H9 (cell line): ENCODE results near the gene MIGA2. TPM values are rescaled to one million over a fixed set of nuclear protein-coding genes. Genes with fewer than 3 reads are reported as not detected.
A peak's percentile ranks its signal among the peaks of the same experiment; 100 is the strongest.

ENCODE experiments used
- DNase-seq: peaks from one replicate; pipeline ENCODE4 v3.0.0-alpha.2; 2017
- H2AFZ ChIP-seq: one replicate; pipeline ENCODE4 v1.6.1; 2013; ENCODE audit warnings: mild to moderate bottlenecking, low read length, control low read depth, moderate library complexity
- H2AK5ac ChIP-seq: 2 replicates; pipeline ENCODE4 v1.6.1; 2013; ENCODE audit warnings: low read length, control low read depth, mixed read lengths; ENCODE audit not compliant: insufficient read length
- H2BK120ac ChIP-seq: one replicate; pipeline ENCODE4 v1.6.1; 2013; ENCODE audit warnings: low read depth, mild to moderate bottlenecking, low read length, control low read depth, inconsistent platforms; ENCODE audit not compliant: poor library complexity, severe bottlenecking
- H2BK12ac ChIP-seq: 2 replicates; pipeline ENCODE4 v1.6.1; 2013; ENCODE audit warnings: low read length, control low read depth, mixed read lengths, low read depth; ENCODE audit not compliant: insufficient read length
- H2BK15ac ChIP-seq: 2 replicates; pipeline ENCODE4 v1.6.1; 2013; ENCODE audit warnings: low read depth, low read length, control low read depth
- H2BK20ac ChIP-seq: one replicate; pipeline ENCODE4 v1.6.1; 2013; ENCODE audit warnings: low read depth, mild to moderate bottlenecking, low read length, control low read depth, inconsistent platforms; ENCODE audit not compliant: poor library complexity, severe bottlenecking
- H2BK5ac ChIP-seq: 2 replicates; pipeline ENCODE4 v1.6.1; 2013; ENCODE audit warnings: low read length, control low read depth, mixed read lengths; ENCODE audit not compliant: insufficient read length
- H3K14ac ChIP-seq: 2 replicates; pipeline ENCODE4 v1.6.1; 2013; ENCODE audit warnings: low read length, control low read depth; ENCODE audit not compliant: insufficient read depth
- H3K18ac ChIP-seq: 2 replicates; pipeline ENCODE4 v1.6.1; 2013; ENCODE audit warnings: low read depth, mild to moderate bottlenecking, mixed read lengths, low read length, control low read depth; ENCODE audit not compliant: insufficient read length
- H3K23ac ChIP-seq: 2 replicates; pipeline ENCODE4 v1.6.1; 2013; ENCODE audit warnings: low read length, control low read depth, mixed read lengths, low read depth; ENCODE audit not compliant: insufficient read length
- H3K23me2 ChIP-seq: 2 replicates; pipeline ENCODE4 v1.6.1; 2013; ENCODE audit warnings: low read depth, mild to moderate bottlenecking, mixed read lengths, low read length, control low read depth; ENCODE audit not compliant: insufficient read length, poor library complexity, severe bottlenecking
- H3K27ac ChIP-seq: 2 replicates; pipeline ENCODE4 v1.5.1; 2013; ENCODE audit warnings: low read length, control low read depth, mixed read lengths, low read depth; ENCODE audit not compliant: insufficient read length
- H3K27me3 ChIP-seq: 2 replicates; pipeline ENCODE4 v1.6.1; 2013; ENCODE audit warnings: low read length, control low read depth, inconsistent platforms; ENCODE audit not compliant: insufficient read depth
- H3K4ac ChIP-seq: 2 replicates; pipeline ENCODE4 v1.6.1; 2013; ENCODE audit warnings: low read depth, mild to moderate bottlenecking, control low read depth, inconsistent platforms, low read length, moderate library complexity
- H3K4me1 ChIP-seq: 2 replicates; pipeline ENCODE4 v1.6.1; 2013; ENCODE audit warnings: low read length, control low read depth, inconsistent platforms; ENCODE audit not compliant: insufficient read depth
- H3K4me2 ChIP-seq: 2 replicates; pipeline ENCODE4 v1.6.1; 2013; ENCODE audit warnings: low read length, control low read depth, mixed read lengths; ENCODE audit not compliant: insufficient read length, insufficient read depth
- H3K56ac ChIP-seq: 2 replicates; pipeline ENCODE4 v1.6.1; 2013; ENCODE audit warnings: low read depth, mild to moderate bottlenecking, mixed read lengths, low read length, control low read depth; ENCODE audit not compliant: insufficient read length
- H3K79me1 ChIP-seq: 2 replicates; pipeline ENCODE4 v1.6.1; 2013; ENCODE audit warnings: low read depth, mild to moderate bottlenecking, moderate library complexity, low read length, control low read depth, inconsistent platforms; ENCODE audit not compliant: insufficient read depth, poor library complexity, severe bottlenecking
- H3K79me2 ChIP-seq: 2 replicates; pipeline ENCODE4 v1.6.1; 2013; ENCODE audit warnings: low read length, control low read depth, inconsistent platforms; ENCODE audit not compliant: insufficient read depth
- H3K9ac ChIP-seq: 2 replicates; pipeline ENCODE4 v1.6.1; 2013; ENCODE audit warnings: low read length, control low read depth, mixed read lengths; ENCODE audit not compliant: insufficient read length; ENCODE audit errors: extremely low read depth
- H3K9me3 ChIP-seq: one replicate; pipeline ENCODE4 v1.6.1; 2013; ENCODE audit warnings: low read depth, low read length, inconsistent platforms; ENCODE audit not compliant: control insufficient read depth
- H3T11ph ChIP-seq: one replicate; pipeline ENCODE4 v1.6.1; 2013; ENCODE audit warnings: mild to moderate bottlenecking, low read length, control low read depth, inconsistent platforms
- H4K20me1 ChIP-seq: one replicate; pipeline ENCODE4 v1.6.1; 2013; ENCODE audit not compliant: control insufficient read depth, insufficient read length, insufficient read depth
- H4K5ac ChIP-seq: 2 replicates; pipeline ENCODE4 v1.6.1; 2013; ENCODE audit warnings: low read depth, mild to moderate bottlenecking, mixed read lengths, low read length, control low read depth; ENCODE audit not compliant: insufficient read length
- H4K8ac ChIP-seq: replicated peaks from 2 replicates; pipeline ENCODE4 v1.6.1; 2013; ENCODE audit warnings: low read length, control low read depth, mixed read lengths, low read depth; ENCODE audit not compliant: insufficient read length
- H4K91ac ChIP-seq: 2 replicates; pipeline ENCODE4 v1.6.1; 2013; ENCODE audit warnings: low read depth, mild to moderate bottlenecking, moderate library complexity, mixed read lengths, low read length, control low read depth; ENCODE audit not compliant: insufficient read length
- H3K27ac Mint-ChIP-seq, 3 experiments: 2 replicates in 2 of 3; 3 replicates in 1 of 3; pipeline ENCODE4 v1.8.0; 2020 to 2021; ENCODE audit warnings: mixed read lengths in 3 of 3, mild to moderate bottlenecking in 1 of 3, moderate library complexity in 1 of 3
- H3K27me3 Mint-ChIP-seq: 2 replicates; pipeline ENCODE4 v1.8.0; 2021; ENCODE audit warnings: low read depth, mild to moderate bottlenecking, moderate library complexity, mixed read lengths
- H3K36me3 Mint-ChIP-seq, 3 experiments: 2 replicates in 2 of 3; 3 replicates in 1 of 3; pipeline ENCODE4 v1.8.0; 2020 to 2021; ENCODE audit warnings: low read depth in 3 of 3, mixed read lengths in 3 of 3; ENCODE audit not compliant: insufficient read depth in 1 of 3
- H3K4me1 Mint-ChIP-seq, 2 experiments: 2 replicates each; pipeline ENCODE4 v1.8.0; 2020; ENCODE audit warnings: mixed read lengths in 2 of 2
- H3K4me3 Mint-ChIP-seq, 2 experiments: 2 replicates in 1 of 2; 3 replicates in 1 of 2; pipeline ENCODE4 v1.8.0; 2020 to 2021; ENCODE audit warnings: mild to moderate bottlenecking in 2 of 2, mixed read lengths in 2 of 2, moderate library complexity in 1 of 2
- H3K9me3 Mint-ChIP-seq, 2 experiments: 2 replicates in 1 of 2; 3 replicates in 1 of 2; pipeline ENCODE4 v1.8.0; 2020; ENCODE audit warnings: mild to moderate bottlenecking in 2 of 2, mixed read lengths in 2 of 2, moderate library complexity in 1 of 2
- CTCF ChIP-seq: fragments of 200-600 bp; sonication (generic); conservative IDR thresholded peaks from 3 replicates; pipeline ENCODE4 v1.8.0; 2021; ENCODE audit warnings: antibody characterized with exemption, mild to moderate bottlenecking
- WGBS: extraction: QIAGEN DNeasy Blood & Tissue Kit; methylation state at CpG from one replicate; pipeline ENCODE4 v1.1.7; 2013; ENCODE audit warnings: missing lambda C conversion rate, low lambda C conversion rate, mixed read lengths; ENCODE audit not compliant: insufficient read length; ENCODE audit errors: extremely low coverage; 5-methylcytosine and 5-hydroxymethylcytosine counted together
- long read RNA-seq: library from polyadenylated mRNA; unstranded; transcript quantifications from one replicate; pipeline ENCODE4 v2.0.0, GENCODE V29; 2020
- total RNA-seq: library from RNA; stranded (reverse); gene quantifications from 2 replicates; pipeline ENCODE4 v1.2.1, GENCODE V29; 2021

The MIGA2 gene, protein sequence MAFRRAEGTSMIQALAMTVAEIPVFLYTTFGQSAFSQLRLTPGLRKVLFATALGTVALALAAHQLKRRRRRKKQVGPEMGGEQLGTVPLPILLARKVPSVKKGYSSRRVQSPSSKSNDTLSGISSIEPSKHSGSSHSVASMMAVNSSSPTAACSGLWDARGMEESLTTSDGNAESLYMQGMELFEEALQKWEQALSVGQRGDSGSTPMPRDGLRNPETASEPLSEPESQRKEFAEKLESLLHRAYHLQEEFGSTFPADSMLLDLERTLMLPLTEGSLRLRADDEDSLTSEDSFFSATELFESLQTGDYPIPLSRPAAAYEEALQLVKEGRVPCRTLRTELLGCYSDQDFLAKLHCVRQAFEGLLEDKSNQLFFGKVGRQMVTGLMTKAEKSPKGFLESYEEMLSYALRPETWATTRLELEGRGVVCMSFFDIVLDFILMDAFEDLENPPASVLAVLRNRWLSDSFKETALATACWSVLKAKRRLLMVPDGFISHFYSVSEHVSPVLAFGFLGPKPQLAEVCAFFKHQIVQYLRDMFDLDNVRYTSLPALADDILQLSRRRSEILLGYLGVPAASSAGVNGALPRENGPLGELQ
- 37.8 and 38.8 TPM in 2 replicates for total RNA-seq
- long read RNA-seq, partial matches to known transcripts = 27 of 209 reads
- long read RNA-seq, other reads (novel, unspliced or antisense) = 179 of 209 reads

DNA sequence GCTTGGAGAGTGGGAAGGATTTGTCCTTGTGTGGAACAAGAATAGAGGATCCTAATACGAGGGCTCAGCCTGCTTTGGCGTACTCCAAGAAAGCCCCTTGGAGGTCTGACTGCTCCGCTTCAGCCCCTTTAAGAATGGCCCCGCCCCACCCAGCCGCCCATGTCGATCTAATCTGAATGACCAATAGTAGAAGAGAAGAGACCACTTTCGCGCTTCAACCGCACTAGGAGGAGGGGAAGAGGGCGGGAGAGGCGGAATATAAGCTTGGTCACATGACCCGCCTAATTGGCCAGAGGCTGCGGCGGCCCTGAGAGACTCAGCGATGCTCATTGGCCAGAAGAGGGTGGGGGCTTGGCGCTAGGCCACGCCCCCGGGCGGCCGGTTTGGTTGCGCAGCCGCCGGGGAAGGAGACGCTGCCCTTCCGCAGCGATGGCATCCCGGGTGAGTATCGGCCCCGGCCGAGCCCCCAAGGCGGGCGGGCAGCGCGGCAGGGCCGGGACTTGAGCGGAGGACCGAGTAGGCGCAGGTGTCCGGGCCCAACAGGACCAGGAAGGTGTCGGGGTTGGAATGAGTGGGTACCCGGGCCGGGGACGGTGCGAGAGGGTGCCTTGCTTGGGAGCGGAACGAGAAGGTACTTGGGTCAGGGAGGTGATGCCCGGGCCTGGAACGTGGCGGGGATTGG, at the start of gene MIGA2:
Gene MIGA2 (plus strand): TSS at position 386 of the 682 bp plus-strand sequence. CDS start 3,969 bp downstream, outside the sequence.
- Mint-ChIP-seq H3K27me3 (no peaks in the 10 kb centered on the region), H3K4me1 (peaks cover 18 to 23% of the 10 kb centered on the region in 2 experiments), H3K9me3 (no peaks in the 10 kb centered on the region), H3K27ac (peak within 1 kb of the TSS; percentile 76 to 94 (median 92); a peak in 6 of 7 replicates), H3K4me3 (peak within 1 kb of the TSS; percentile 97 to 99), H3K36me3 (peaks cover under 1 to 6% (median 6%) of the 10 kb centered on the region in 3 experiments; a peak in 3 of 7 replicates)
- no peak within 1 kb of the TSS for H4K5ac ChIP-seq
- no peaks in the 10 kb centered on the region for H3K27me3 ChIP-seq
- no peaks in the 10 kb centered on the region for H3K79me1 ChIP-seq
- no peak within 1 kb of the TSS for H3T11ph ChIP-seq
- H3K27ac ChIP-seq = no peak within 1 kb of the TSS
- no peak within 1 kb of the TSS; the same call in 1 of the 2 replicates for H2BK15ac ChIP-seq
- no peak within 1 kb of the TSS for H2BK20ac ChIP-seq
- H2BK120ac ChIP-seq = no peak within 1 kb of the TSS
- no peak within 1 kb of the TSS for H4K91ac ChIP-seq
- peaks cover 3% of the 10 kb centered on the region; the same call in 1 of the 2 replicates for H3K79me2 ChIP-seq
- H3K56ac ChIP-seq = no peak within 1 kb of the TSS
- peak; percentile 99 for DNase-seq
- H4K8ac ChIP-seq = no peak within 1 kb of the TSS
- peak within 1 kb of the TSS; percentile 8; the same call in 1 of the 2 replicates for H3K14ac ChIP-seq
- no CpG with 5 or more reads among the region's 49 CpGs for WGBS
- H2BK5ac ChIP-seq = no peak within 1 kb of the TSS
- no peaks in the 10 kb centered on the region for H4K20me1 ChIP-seq
- no peak within 1 kb of the TSS for H3K23ac ChIP-seq
- peak within 1 kb of the TSS; percentile 36 for H3K9ac ChIP-seq
- H3K9me3 ChIP-seq = no peaks in the 10 kb centered on the region
- no peak within 1 kb of the TSS for H3K4ac ChIP-seq
- H3K18ac ChIP-seq = peak within 1 kb of the TSS; percentile 49
- peak within 1 kb of the TSS; percentile 91 for H3K4me2 ChIP-seq
- H3K23me2 ChIP-seq = peaks cover 7% of the 10 kb centered on the region
- H2AK5ac ChIP-seq = no peak within 1 kb of the TSS
- H2AFZ ChIP-seq = peak within 1 kb of the TSS; percentile 81
- H2BK12ac ChIP-seq = no peak within 1 kb of the TSS
- TF ChIP-seq CTCF = no peak
- no peaks in the 10 kb centered on the region for H3K4me1 ChIP-seq
